ENCODE results near the gene UTY.

UTY gene

GRCh38 chrY:13435968-13436937 is 43.6 kb downstream of the UTY start:
- DNase-seq (ENCODE audit: extremely low read depth, low read depth): no peak
- TF ChIP-seq CTCF (IDR thresholded peaks at IDR 0.05; ENCODE audit: low read depth, low read length): no peak

- DNase-seq (ENCODE audit: extremely low read depth, low read depth): no peak
- no peak for TF ChIP-seq CTCF (IDR thresholded peaks at IDR 0.05; ENCODE audit: low read depth, low read length)
Observed at GRCh38 chrY:13435206-13435967, 44.4 kb downstream of the UTY start.

- TF ChIP-seq CTCF (IDR thresholded peaks at IDR 0.05; ENCODE audit: low read depth, low read length): no peak
- no peak for DNase-seq (ENCODE audit: extremely low read depth, low read depth)
Observed at GRCh38 chrY:13432293-13433025, 47.4 kb downstream of the UTY start.

- TF ChIP-seq CTCF (IDR thresholded peaks at IDR 0.05; ENCODE audit: low read depth, low read length): no peak
- no peak for DNase-seq (ENCODE audit: extremely low read depth, low read depth)
Observed at GRCh38 chrY:13429551-13429950, 50.3 kb downstream of the UTY start.

- DNase-seq (ENCODE audit: extremely low read depth, low read depth): no peak
- TF ChIP-seq CTCF (IDR thresholded peaks at IDR 0.05; ENCODE audit: low read depth, low read length): no peak
Observed at GRCh38 chrY:13423281-13423732, 56.5 kb downstream of the UTY start.

GRCh38 chrY:13416869-13417661 is 62.8 kb downstream of the UTY start:
- no peak for TF ChIP-seq CTCF (IDR thresholded peaks at IDR 0.05; ENCODE audit: low read depth, low read length)
- no peak for DNase-seq (ENCODE audit: extremely low read depth, low read depth)

Data from AG09319 (cell line).